ENCODE results near the gene SMPD1.

GRCh38 chr11:6378640-6378989 is 11.7 kb upstream of the SMPD1 start:
- TF ChIP-seq, protein P1, sequence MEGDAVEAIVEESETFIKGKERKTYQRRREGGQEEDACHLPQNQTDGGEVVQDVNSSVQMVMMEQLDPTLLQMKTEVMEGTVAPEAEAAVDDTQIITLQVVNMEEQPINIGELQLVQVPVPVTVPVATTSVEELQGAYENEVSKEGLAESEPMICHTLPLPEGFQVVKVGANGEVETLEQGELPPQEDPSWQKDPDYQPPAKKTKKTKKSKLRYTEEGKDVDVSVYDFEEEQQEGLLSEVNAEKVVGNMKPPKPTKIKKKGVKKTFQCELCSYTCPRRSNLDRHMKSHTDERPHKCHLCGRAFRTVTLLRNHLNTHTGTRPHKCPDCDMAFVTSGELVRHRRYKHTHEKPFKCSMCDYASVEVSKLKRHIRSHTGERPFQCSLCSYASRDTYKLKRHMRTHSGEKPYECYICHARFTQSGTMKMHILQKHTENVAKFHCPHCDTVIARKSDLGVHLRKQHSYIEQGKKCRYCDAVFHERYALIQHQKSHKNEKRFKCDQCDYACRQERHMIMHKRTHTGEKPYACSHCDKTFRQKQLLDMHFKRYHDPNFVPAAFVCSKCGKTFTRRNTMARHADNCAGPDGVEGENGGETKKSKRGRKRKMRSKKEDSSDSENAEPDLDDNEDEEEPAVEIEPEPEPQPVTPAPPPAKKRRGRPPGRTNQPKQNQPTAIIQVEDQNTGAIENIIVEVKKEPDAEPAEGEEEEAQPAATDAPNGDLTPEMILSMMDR (IDR thresholded peaks at IDR 0.05), result no peak
- TF ChIP-seq EZH2 (IDR thresholded peaks at IDR 0.05; ENCODE audit: borderline replicate concordance, insufficient read depth, low read depth, low read length, poor library complexity, severe bottlenecking), result no peak

Measured in B cell (primary cell).